Mesodermal cell (in vitro differentiated cells): ENCODE results near the gene TOPORS. TPM values are rescaled to one million over a fixed set of nuclear protein-coding genes. Genes with fewer than 3 reads are reported as not detected.
"Not testable (repeated sequence)": the region's sequence is repeated elsewhere in the genome, so short reads cannot be mapped to it uniquely, and the experiment has no call there.

Experiments
- H3K27ac ChIP-seq: 2 replicates; pipeline ENCODE4 v1.7.0; 2013; ENCODE audit warnings: mild to moderate bottlenecking, low read depth, low read length, moderate library complexity; ENCODE audit not compliant: severe bottlenecking
- H3K36me3 ChIP-seq: 2 replicates; pipeline ENCODE4 v1.7.1; 2013; ENCODE audit warnings: mild to moderate bottlenecking, low read length, moderate library complexity; ENCODE audit not compliant: control insufficient read depth, insufficient read depth
- H3K4me1 ChIP-seq: one replicate; pipeline ENCODE4 v1.7.1; 2013; ENCODE audit warnings: mild to moderate bottlenecking, low read length; ENCODE audit not compliant: insufficient read depth, control insufficient read depth, poor library complexity, severe bottlenecking
- H3K4me3 ChIP-seq: 2 replicates; pipeline ENCODE4 v1.7.0; 2013; ENCODE audit warnings: low read length, control low read depth, mild to moderate bottlenecking; ENCODE audit not compliant: insufficient read depth, poor library complexity, severe bottlenecking; ENCODE audit errors: extremely low read depth
- H3K9me3 ChIP-seq: 2 replicates; pipeline ENCODE4 v1.7.1; 2013; ENCODE audit warnings: mild to moderate bottlenecking, low read length, moderate library complexity; ENCODE audit not compliant: control insufficient read depth
- WGBS, 2 experiments: methylation state at CpG; one replicate each; pipeline ENCODE4 v1.1.5; 2013; ENCODE audit warnings: missing lambda C conversion rate in 2 of 2; ENCODE audit not compliant: insufficient coverage in 2 of 2; 5-methylcytosine and 5-hydroxymethylcytosine counted together
- polyA plus RNA-seq, 2 experiments: library from polyadenylated mRNA; stranded (reverse); fragments of 50-300 nt; gene quantifications; one replicate each; pipeline ENCODE4 v1.2.3, GENCODE V29; 2013

The TOPORS gene
- polyA plus RNA-seq (2013, experiment 1 of 2) = 16.8 TPM
- 18.9 TPM for polyA plus RNA-seq (2013, experiment 2 of 2)

DNA sequence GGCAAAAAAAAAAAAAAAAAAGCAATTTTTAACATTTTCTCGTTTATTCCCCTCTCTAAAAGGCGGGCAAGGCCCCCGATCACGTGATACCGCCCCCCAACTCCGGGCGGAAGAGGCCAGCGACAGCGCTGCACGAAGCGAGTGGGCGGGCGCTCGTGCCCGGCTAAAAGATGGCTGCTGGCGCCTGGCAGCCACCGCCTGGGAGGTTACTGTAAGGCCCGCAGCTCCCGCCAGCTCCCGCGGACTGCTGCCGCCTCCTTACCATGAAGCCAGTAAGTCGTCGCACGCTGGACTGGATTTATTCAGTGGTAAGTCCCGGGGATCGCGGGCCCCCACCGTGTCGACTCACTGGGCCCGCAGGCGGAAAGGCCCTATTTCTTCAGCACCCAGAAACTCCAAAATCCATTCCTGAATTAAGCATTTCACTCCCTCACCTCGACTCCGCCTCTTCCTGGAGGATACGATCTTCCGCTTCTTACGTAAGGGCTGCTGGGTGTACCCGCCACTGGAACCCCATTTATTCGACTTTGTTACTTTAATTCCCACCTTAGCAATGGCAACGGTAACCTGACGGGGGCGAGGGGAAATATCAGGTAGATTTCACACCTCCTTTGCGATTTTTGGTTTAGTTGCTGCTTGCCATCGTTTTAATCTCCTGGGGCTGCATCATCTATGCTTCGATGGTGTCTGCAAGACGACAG is at the start of gene TOPORS, which contains the start of gene SMIM27:
Gene TOPORS, minus strand, starts transcription at position 415 of the 701 bp plus-strand sequence. Its CDS starts 150 bp downstream, at position 265.
Gene SMIM27, plus strand, starts transcription at position 156 of the 701 bp plus-strand sequence. Its CDS starts 108 bp downstream, at position 264.
- peaks cover 15% of the 10 kb centered on the region for H3K36me3 ChIP-seq
- 0 to 1% methylated on average over 31 to 37 of the region's 46 CpGs for WGBS, 2 experiments
- no peaks in the 10 kb centered on the region for H3K9me3 ChIP-seq
- peak within 1 kb of the TSS; percentile 77 for H3K4me3 ChIP-seq
- H3K27ac ChIP-seq = peak within 1 kb of the TSS; percentile 93
- no peaks in the 10 kb centered on the region for H3K4me1 ChIP-seq

DNA sequence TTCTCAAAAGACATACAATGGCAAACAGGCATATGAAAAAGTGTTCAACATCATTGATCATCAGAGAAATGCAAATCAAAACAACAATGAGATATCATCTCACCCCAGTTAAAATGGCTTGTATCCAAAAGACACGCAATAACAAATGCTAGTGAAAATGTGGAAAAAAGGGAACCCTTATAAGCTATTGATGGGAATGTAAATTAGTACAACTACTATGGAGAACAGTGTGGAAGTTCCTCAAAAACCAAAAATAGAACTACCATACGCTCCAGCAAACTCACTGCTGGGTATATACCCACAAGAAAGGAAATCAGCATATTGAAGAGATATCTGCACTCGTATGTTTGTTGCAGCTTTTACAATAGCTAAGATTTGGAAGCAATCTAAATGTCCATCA is 46.6 kb upstream of the TOPORS start:
- H3K36me3 ChIP-seq, H3K27ac ChIP-seq, H3K4me3 ChIP-seq, H3K4me1 ChIP-seq, H3K9me3 ChIP-seq: not testable (repeated sequence)
- WGBS, 2 experiments = 92 to 100% methylated on average over 1 of the region's 3 CpGs

DNA sequence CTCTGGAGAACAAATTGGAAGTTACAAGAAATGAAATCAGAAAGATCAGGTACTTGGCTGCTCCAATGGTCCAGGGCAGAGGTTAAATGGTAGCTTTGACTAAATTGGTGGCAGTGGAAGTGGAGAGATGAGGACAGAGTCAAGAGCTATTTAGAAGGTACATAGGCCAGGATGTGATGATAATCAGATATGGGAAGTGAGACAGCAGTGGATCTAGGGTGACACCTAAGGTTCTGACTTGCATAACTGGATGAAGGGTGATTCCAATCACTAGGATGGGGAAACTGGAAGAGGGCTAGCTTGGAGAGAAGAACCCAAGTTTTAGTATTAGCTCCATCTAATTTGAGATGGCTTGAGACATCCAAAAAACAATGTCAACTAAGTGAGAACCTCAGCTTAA is 44.5 kb upstream of the TOPORS start:
- Histone ChIP-seq H3K4me3 (no peak overlapping the region), H3K4me1 (no peaks in the 10 kb centered on the region), H3K27ac (no peak overlapping the region), H3K9me3 (peaks cover 3% of the 10 kb centered on the region), H3K36me3 (no peaks in the 10 kb centered on the region)

DNA sequence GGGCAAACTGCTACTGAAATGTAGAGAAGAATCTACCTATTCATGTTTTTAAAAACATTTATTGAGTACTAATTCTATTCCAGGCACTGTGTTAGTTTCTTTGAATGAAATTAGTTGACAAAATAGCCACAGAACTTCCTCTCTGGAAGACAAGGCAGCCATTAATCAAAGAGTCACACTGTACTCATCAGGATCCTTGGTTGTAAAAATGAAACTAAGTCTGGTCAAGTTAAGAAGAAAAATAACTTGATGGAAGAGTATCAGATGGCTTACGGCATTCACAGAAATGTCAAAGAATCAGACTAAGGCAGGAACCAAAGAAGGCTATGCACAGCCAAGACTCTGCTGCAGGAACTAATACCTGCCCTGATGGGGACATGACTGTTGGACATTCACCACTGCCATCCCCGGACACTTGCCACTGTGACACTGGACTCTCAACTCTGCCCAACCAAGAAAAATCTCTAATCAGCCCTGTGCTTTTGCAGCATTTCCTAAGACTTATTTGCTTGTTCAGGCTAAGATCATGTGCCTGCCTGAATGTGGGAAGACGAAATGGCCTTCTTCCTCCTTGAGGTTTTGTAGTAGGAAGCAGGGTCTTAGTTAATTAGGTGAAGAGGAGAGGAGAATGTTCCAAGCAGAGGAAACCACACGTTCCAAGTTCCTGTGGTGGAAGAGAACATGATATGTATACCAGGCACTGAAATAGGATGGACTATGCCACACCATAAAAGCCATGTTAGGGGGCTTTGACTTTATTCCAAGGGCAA is 43.9 kb upstream of the TOPORS start:
- Histone ChIP-seq H3K36me3 (no peaks in the 10 kb centered on the region), H3K4me1 (no peaks in the 10 kb centered on the region), H3K9me3 (peaks cover 3% of the 10 kb centered on the region), H3K4me3 (no peak overlapping the region), H3K27ac (no peak overlapping the region)
- WGBS, 2 experiments = 85 to 89% methylated on average over 4 of the region's 4 CpGs

DNA sequence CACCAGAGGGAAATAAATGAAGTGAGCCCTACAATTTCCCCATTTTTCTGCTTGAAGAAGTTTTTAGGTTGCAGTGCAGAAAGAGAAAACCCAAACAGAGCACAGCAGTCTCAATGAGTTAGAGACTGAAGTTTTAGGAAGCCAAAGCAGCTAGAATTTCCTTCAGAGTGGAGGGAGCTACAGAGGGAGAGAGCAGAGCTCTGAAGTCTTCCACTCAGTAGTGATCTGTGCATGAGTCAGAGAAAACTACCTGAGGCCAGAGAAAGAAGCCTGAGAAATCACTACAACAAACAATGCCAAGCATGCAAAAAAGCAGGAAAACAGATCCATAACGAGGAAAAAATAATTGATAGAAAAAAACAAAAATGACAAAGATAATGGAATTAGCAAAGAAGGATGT is 38.5 kb upstream of the TOPORS start:
- Histone ChIP-seq H3K4me1 (no peaks in the 10 kb centered on the region), H3K27ac (no peak overlapping the region), H3K4me3 (no peak overlapping the region), H3K36me3 (no peaks in the 10 kb centered on the region), H3K9me3 (no peaks in the 10 kb centered on the region)
- no CpG with 5 or more reads among the region's 1 CpG for WGBS, 2 experiments

DNA sequence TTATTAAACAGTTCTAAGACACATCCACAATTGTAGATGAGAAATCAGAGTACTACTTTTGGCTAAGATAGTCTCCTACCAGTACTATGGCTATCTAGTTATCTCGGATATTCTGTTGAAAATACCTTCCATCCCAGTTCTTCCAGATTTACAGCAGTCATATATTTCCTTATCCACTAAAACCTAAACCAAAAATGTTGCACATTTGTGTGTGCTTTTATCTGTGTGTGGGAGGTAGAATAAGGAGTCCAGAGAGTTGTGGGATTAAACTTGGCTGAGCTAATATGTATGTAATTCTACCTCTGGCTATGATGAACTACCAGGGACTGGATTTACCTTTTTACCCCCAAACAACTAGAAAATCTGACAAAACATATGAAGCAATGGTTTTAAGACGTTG is 38.1 kb upstream of the TOPORS start:
- H3K4me1 ChIP-seq = no peaks in the 10 kb centered on the region
- 40% methylated on average over 1 of the region's 2 CpGs; no CpG with 5 or more reads in 1 of the 2 experiments for WGBS, 2 experiments
- H3K36me3 ChIP-seq = no peaks in the 10 kb centered on the region
- H3K9me3 ChIP-seq = no peaks in the 10 kb centered on the region
- H3K4me3 ChIP-seq = no peak overlapping the region
- H3K27ac ChIP-seq = no peak overlapping the region

DNA sequence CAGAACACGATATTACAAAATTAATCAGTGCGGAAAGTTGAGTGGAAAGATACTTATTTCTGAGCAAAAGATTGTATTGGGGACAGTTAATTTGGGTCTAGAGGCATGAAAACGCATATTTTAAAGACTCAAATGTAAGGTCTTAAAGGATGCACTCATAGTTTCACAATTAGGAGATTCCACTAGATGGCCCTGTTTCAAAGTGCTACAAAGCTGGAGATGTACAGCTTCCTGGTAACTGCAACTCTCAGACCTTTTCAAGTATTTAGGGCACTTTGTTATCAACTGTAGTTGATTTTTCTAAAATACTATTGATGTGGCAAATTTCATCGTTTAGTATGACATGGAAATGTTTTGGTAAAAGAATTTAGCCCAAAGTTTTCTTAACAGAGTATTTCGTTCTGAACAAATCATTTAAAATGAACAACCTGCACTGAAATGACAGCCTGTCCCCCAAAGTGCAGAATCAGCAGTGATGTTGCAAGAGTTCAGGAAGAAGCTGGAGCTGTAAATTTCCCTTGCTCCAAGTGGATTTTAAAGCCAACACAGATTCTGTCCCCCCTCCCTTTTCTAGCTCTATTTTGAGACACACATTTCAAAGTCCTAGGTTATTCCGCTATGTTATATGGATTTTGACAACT is 36.8 kb upstream of the TOPORS start:
- Histone ChIP-seq H3K4me1 (no peaks in the 10 kb centered on the region), H3K27ac (no peak overlapping the region), H3K4me3 (no peak overlapping the region), H3K36me3 (no peaks in the 10 kb centered on the region), H3K9me3 (no peaks in the 10 kb centered on the region)
- WGBS, 2 experiments = 25 to 40% methylated on average over 2 to 3 of the region's 6 CpGs

DNA sequence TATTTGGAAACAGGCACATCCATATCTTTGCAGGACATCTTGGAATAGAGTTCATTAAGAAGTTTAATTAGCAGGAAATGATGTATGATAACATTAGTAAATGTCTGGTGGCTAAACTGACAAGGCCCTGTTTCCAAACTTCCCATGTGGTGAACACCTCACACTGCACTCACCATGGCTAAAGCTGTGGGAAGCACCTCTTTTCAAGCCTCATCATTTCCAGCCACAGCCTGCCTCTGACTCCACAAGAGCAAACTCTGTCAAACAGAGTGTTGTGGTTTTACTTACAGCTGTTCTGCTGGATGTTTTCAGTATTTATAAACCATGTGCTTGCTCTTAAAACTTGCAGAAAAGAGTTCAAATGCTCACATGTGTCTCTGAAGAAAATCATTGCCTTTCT is 35.5 kb upstream of the TOPORS start:
- no peaks in the 10 kb centered on the region for H3K36me3 ChIP-seq
- no peaks in the 10 kb centered on the region for H3K4me1 ChIP-seq
- H3K27ac ChIP-seq = no peak overlapping the region
- H3K9me3 ChIP-seq = no peaks in the 10 kb centered on the region
- no peak overlapping the region for H3K4me3 ChIP-seq

DNA sequence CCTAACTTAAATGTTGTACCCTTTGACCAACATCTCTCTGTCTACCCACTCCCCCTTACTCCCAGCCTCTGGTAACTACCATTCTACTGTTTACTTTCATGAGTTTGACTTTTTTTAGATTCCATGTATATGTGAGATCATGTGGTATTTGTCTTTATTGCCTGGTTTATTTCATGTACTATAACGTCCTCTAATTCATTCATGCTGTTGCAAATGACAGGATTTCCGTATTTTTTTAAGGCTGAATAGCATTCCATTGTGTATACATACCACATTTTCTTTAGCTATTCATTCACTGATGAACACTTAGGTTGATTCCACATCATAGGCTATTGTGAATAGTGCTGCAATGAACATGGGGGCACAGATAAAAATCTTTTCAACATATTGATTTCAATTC is 32.4 kb upstream of the TOPORS start:
- Histone ChIP-seq H3K36me3 (no peaks in the 10 kb centered on the region), H3K4me1 (peaks cover 3% of the 10 kb centered on the region), H3K27ac (no peak overlapping the region), H3K9me3 (no peaks in the 10 kb centered on the region), H3K4me3 (no peak overlapping the region)
- 62% methylated on average over 2 of the region's 2 CpGs; no CpG with 5 or more reads in 1 of the 2 experiments for WGBS, 2 experiments

DNA sequence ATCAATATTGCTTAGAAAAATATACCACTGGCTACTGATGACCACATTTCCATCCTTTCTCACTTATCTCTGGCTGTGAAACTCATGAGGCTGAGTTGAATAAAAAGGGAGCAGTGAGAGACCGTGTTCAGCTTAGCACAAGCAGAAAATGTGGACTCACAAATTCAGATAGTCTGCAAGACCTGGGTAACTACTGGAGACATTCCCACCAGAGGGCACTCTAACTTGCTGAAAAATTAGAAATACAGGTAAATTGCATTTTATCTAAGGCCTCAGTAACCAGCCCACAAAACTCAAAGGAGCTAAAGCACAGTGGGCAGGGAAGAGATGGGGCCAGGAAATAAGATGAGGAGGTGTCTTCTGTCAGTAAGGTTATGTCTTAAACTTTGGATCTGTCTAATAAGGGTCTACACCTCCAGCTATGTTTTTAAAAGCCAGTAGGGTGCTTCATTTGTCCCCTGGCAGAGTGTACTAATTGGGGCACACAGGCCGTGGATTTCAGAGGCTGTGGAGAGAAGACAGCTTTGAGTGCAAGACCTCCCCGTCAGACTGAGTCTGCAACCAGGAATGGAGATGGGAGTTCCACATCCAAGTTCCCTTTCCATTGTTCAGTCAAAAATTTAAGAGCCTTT is 29.2 kb upstream of the TOPORS start:
- Histone ChIP-seq H3K27ac (no peak overlapping the region), H3K4me3 (no peak overlapping the region), H3K9me3 (no peaks in the 10 kb centered on the region), H3K4me1 (peaks cover 3% of the 10 kb centered on the region), H3K36me3 (no peaks in the 10 kb centered on the region)
- 71 to 73% methylated on average over 3 of the region's 3 CpGs for WGBS, 2 experiments
